Smooth muscle cell (in vitro differentiated cells): Measurements from ENCODE around the gene ZCCHC9. TPM values are rescaled to one million over a fixed set of nuclear protein-coding genes. Genes with fewer than 3 reads are reported as not detected.

Experiments
- DNase-seq: peaks from one replicate; lab custom pipeline; 2025; ENCODE audit not compliant: unreplicated experiment; lab: John Stamatoyannopoulos, UW
- H2AFZ ChIP-seq: fragments of 200-600 bp; sonication (generic); 2 replicates; pipeline ENCODE4 v1.6.0; 2016; ENCODE audit warnings: antibody characterized with exemption, low read depth, mild to moderate bottlenecking
- H3F3A ChIP-seq: fragments of 200-600 bp; sonication (generic); 2 replicates; pipeline ENCODE4 v1.6.0; 2017; ENCODE audit warnings: antibody characterized with exemption, low read depth
- H3K27ac ChIP-seq: fragments of 200-600 bp; sonication (generic); 2 replicates; pipeline ENCODE4 v1.5.1; 2016; ENCODE audit warnings: low read depth, mild to moderate bottlenecking
- H3K27me3 ChIP-seq: fragments of 200-600 bp; sonication (generic); 2 replicates; pipeline ENCODE4 v1.6.1; 2016; ENCODE audit warnings: low read depth, mild to moderate bottlenecking
- H3K36me3 ChIP-seq: fragments of 200-600 bp; sonication (generic); 2 replicates; pipeline ENCODE4 v1.5.1; 2016; ENCODE audit warnings: low read depth
- H3K4me1 ChIP-seq: fragments of 200-600 bp; sonication (generic); 2 replicates; pipeline ENCODE4 v1.5.1; 2016; ENCODE audit warnings: low read depth
- H3K4me2 ChIP-seq: fragments of 200-600 bp; sonication (generic); 2 replicates; pipeline ENCODE4 v1.6.0; 2016; ENCODE audit warnings: mild to moderate bottlenecking
- H3K4me3 ChIP-seq: fragments of 200-600 bp; sonication (generic); 2 replicates; pipeline ENCODE4 v1.5.1; 2016; ENCODE audit warnings: mild to moderate bottlenecking
- H3K79me2 ChIP-seq: fragments of 200-600 bp; sonication (generic); 2 replicates; pipeline ENCODE4 v1.6.0; 2016; ENCODE audit warnings: low read depth, mild to moderate bottlenecking
- H3K9ac ChIP-seq: fragments of 200-600 bp; sonication (generic); 2 replicates; pipeline ENCODE4 v1.6.0; 2016; ENCODE audit warnings: low read depth
- H3K9me3 ChIP-seq: fragments of 200-600 bp; sonication (generic); replicated peaks from 2 replicates; pipeline ENCODE4 v1.5.1; 2016; ENCODE audit warnings: low read depth
- H4K20me1 ChIP-seq: fragments of 200-600 bp; sonication (generic); 2 replicates; pipeline ENCODE4 v1.6.0; 2016; ENCODE audit warnings: low read depth
- whole genome bisulfite sequencing: methylation state at CpG from one replicate; pipeline ENCODE4 v1.1.7; 2016; ENCODE audit warnings: low lambda C conversion rate; 5-methylcytosine and 5-hydroxymethylcytosine counted together
- polyA plus RNA-seq: library from polyadenylated mRNA; unstranded; fragments of >200 nt; fragmentation: Nextera tagmentation; extraction: Ambion mirVana; gene quantifications from 2 replicates; pipeline ENCODE4 v1.2.1, GENCODE V29; 2016
- total RNA-seq: library from RNA; depleted of rRNA; stranded (reverse); fragments of >200 nt; gene quantifications from 2 replicates; pipeline ENCODE4 v1.2.3, GENCODE V29; 2014
- TF ChIP-seq, protein P1 (sequence below): fragments of 200-600 bp; sonication (generic); IDR thresholded peaks from 2 replicates; pipeline ENCODE4 v1.5.1; 2017; ENCODE audit warnings: borderline replicate concordance, mild to moderate bottlenecking, antibody characterized with exemption; ENCODE audit not compliant: insufficient read depth, poor library complexity, severe bottlenecking

Gene ZCCHC9
- total and polyA plus RNA-seq, 2 experiments from 2014 or later, result 33.9 to 53.0 TPM

DNA sequence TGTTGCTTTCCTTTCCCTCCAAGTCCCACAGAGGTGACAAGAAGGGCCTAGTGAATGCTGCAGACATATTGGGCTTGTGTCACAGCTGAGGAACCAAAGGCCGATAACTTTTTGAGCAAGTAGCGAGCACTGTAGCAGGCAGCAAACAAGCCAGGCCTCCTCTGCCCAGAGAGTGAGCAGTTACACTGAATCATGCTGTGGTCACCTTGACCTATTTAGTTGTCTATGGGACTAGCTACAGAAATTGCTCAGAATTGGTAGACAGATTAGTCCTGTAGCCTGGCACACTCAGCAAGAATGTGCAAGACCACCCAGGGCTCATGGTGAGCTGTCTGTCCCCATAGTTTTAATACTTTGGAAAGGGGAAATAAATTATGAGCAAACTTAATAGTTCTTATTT lies 25.2 kb downstream of the ZCCHC9 start:
- Histone ChIP-seq H3F3A (no peaks in the 10 kb centered on the region), H3K79me2 (no peaks in the 10 kb centered on the region), H3K36me3 (no peaks in the 10 kb centered on the region), H2AFZ (no peak overlapping the region), H3K4me2 (no peak overlapping the region), H3K4me1 (no peaks in the 10 kb centered on the region), H3K27me3 (no peaks in the 10 kb centered on the region), H4K20me1 (no peaks in the 10 kb centered on the region), H3K27ac (no peak overlapping the region), H3K4me3 (no peak overlapping the region), H3K9me3 (no peaks in the 10 kb centered on the region), H3K9ac (no peak overlapping the region)
- DNase-seq, result no peak
- TF ChIP-seq, protein P1, sequence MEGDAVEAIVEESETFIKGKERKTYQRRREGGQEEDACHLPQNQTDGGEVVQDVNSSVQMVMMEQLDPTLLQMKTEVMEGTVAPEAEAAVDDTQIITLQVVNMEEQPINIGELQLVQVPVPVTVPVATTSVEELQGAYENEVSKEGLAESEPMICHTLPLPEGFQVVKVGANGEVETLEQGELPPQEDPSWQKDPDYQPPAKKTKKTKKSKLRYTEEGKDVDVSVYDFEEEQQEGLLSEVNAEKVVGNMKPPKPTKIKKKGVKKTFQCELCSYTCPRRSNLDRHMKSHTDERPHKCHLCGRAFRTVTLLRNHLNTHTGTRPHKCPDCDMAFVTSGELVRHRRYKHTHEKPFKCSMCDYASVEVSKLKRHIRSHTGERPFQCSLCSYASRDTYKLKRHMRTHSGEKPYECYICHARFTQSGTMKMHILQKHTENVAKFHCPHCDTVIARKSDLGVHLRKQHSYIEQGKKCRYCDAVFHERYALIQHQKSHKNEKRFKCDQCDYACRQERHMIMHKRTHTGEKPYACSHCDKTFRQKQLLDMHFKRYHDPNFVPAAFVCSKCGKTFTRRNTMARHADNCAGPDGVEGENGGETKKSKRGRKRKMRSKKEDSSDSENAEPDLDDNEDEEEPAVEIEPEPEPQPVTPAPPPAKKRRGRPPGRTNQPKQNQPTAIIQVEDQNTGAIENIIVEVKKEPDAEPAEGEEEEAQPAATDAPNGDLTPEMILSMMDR, result no peak
- 87% methylated on average over 2 of the region's 2 CpGs for WGBS

DNA sequence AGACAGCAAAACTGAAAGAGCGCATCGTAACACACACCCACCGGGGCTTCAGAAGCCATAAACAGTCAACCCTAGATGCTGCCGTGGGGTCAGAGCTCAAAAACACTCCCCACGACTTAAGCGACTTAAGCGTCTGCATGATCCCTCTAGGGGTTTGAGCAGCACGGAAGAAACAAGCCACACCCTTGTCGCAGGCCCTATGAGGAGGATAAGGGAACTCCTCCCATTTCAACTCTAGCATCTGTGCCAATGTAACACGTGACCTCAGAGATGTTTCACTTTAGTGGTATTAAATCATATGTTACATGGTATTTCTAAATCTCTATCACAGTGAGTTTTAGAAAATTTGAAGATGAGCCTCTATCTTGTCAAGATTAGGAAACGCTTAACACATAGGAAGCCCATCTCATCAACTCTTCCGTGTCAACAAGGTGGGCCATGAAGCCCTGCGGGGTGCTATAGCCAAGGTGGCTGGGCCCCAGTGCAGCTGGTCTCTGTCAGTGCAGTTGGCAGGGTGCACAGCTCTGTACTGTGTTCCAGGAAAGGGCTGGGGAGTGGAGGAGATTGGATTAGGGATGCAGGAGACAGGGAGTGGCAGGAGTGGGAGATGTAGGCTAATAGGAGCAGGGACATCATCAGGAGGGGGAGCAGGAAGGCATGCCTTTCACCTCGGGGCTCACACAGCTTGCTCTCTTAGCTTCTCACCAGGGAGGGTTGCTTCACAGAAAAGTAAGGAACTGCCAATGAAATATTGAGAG lies 33.1 kb downstream of the ZCCHC9 start:
- Histone ChIP-seq H3F3A (no peaks in the 10 kb centered on the region), H3K27me3 (no peaks in the 10 kb centered on the region), H3K36me3 (no peaks in the 10 kb centered on the region), H4K20me1 (no peaks in the 10 kb centered on the region), H2AFZ (no peak overlapping the region), H3K4me1 (no peaks in the 10 kb centered on the region), H3K79me2 (no peaks in the 10 kb centered on the region), H3K9ac (no peak overlapping the region), H3K4me3 (no peak overlapping the region), H3K27ac (no peak overlapping the region), H3K4me2 (no peak overlapping the region), H3K9me3 (no peaks in the 10 kb centered on the region)
- WGBS, result 75% methylated on average over 14 of the region's 14 CpGs
- DNase-seq, result no peak
- TF ChIP-seq, protein P1, result no peak

DNA sequence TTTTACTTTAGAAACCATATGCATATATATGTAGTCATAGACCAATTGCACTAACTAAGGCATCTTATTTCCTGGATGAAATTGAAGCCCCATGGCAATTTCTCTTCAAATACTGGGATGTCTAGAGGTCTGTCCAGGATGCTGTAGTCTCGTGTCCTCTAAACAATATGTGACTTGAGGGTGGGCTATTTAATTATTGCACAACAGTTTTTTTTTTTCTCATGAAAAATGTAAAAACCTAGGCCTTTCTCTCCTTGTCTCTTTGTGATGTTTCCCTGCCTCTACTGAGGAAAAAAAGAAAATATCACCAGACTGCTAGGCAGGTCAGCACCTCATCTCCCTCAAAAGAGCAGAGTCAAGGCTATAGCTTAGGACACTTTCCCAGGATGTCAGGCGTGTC lies 34.6 kb downstream of the ZCCHC9 start:
- WGBS, result 91% methylated on average over 2 of the region's 2 CpGs
- H3K36me3 ChIP-seq, result no peaks in the 10 kb centered on the region
- no peak overlapping the region for H3K4me2 ChIP-seq
- H3K4me1 ChIP-seq, result no peaks in the 10 kb centered on the region
- H3K9me3 ChIP-seq, result no peaks in the 10 kb centered on the region
- no peak overlapping the region for H3K27ac ChIP-seq
- H3K4me3 ChIP-seq, result no peak overlapping the region
- H4K20me1 ChIP-seq, result no peaks in the 10 kb centered on the region
- H3K9ac ChIP-seq, result no peak overlapping the region
- H3K27me3 ChIP-seq, result no peaks in the 10 kb centered on the region
- no peak overlapping the region for H2AFZ ChIP-seq
- TF ChIP-seq, protein P1, result no peak
- H3K79me2 ChIP-seq, result no peaks in the 10 kb centered on the region
- DNase-seq, result no peak
- no peaks in the 10 kb centered on the region for H3F3A ChIP-seq

DNA sequence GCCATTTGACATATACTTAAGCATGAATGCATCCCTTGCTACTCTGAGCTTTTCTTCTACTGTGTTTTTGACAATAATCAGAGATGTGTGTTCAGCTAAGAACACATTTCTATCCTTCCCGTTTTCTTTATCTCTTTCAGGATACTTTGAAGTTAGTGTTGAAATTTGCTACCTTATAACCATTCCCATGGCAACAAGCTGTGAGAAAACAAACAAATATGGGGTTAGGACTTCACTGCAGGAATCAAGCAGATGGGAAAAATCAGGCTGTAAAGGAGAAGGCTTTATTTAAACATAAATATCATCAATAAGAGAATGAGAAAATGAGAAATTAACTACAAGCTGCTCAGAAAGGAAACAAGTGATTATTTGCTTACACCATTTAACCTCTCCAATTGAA lies 35.2 kb downstream of the ZCCHC9 start:
- Histone ChIP-seq H3K4me3 (no peak overlapping the region), H3F3A (no peaks in the 10 kb centered on the region), H3K27me3 (no peaks in the 10 kb centered on the region), H3K27ac (no peak overlapping the region), H3K9me3 (no peaks in the 10 kb centered on the region), H3K4me2 (no peak overlapping the region), H3K79me2 (no peaks in the 10 kb centered on the region), H3K4me1 (no peaks in the 10 kb centered on the region), H2AFZ (no peak overlapping the region), H4K20me1 (no peaks in the 10 kb centered on the region), H3K9ac (no peak overlapping the region), H3K36me3 (no peaks in the 10 kb centered on the region)
- no peak for DNase-seq
- TF ChIP-seq, protein P1, result no peak
- WGBS, result 57% methylated on average over 1 of the region's 1 CpG
